PC-3 (cell line): ENCODE data around the gene RNF182. TPM values are rescaled to one million over a fixed set of nuclear protein-coding genes. Genes with fewer than 3 reads are reported as not detected.
"Not testable (repeated sequence)": the region's sequence is repeated elsewhere in the genome, so short reads cannot be mapped to it uniquely, and the experiment has no call there.

Experiments
- ATAC-seq: fragments of 200-7000 bp; cut with Tn5 transposase; 2 replicates; pipeline ENCODE4 v1.9.1; 2020; ENCODE audit warnings: mild to moderate bottlenecking, moderate library complexity
- BruUV-seq: library from RNA; stranded (reverse); fragments of 400-500 nt; replicated peaks from 2 replicates; lab custom pipeline; 2021; lab: Mats Ljungman, UMichigan
- CTCF ChIA-PET: fragments of 300-600 bp; sonication (Branson Sonifier 250); formaldehyde crosslinking; loops from one replicate; lab custom pipeline; 2022; ENCODE audit warnings: antibody characterized with exemption; lab: Charles Lee
- POLR2A ChIA-PET: fragments of 300-600 bp; sonication (Branson Sonifier 250); formaldehyde crosslinking; loops from one replicate; lab custom pipeline; 2022; ENCODE audit warnings: antibody characterized with exemption; ENCODE audit not compliant: unreplicated experiment; lab: Charles Lee
- DNase-seq: peaks from one replicate; pipeline ENCODE4 v3.0.0-alpha.2; 2015
- H2AFZ ChIP-seq: fragments of 300-600 bp; sonication (generic); 2 replicates; pipeline ENCODE4 v1.6.0; 2016; ENCODE audit warnings: antibody characterized with exemption, low read length
- H3F3A ChIP-seq: fragments of 300-600 bp; sonication (generic); one replicate; pipeline ENCODE4 v1.6.0; 2017; ENCODE audit warnings: antibody characterized with exemption, low read length, control low read depth, mild to moderate bottlenecking; ENCODE audit not compliant: unreplicated experiment
- H3K27ac ChIP-seq: fragments of 300-600 bp; sonication (generic); 2 replicates; pipeline ENCODE4 v1.5.1; 2016; ENCODE audit warnings: mild to moderate bottlenecking, low read length
- H3K27me3 ChIP-seq: fragments of 300-600 bp; sonication (generic); 2 replicates; pipeline ENCODE4 v1.6.1; 2016; ENCODE audit warnings: low read length, mixed read lengths
- H3K36me3 ChIP-seq: fragments of 300-600 bp; sonication (generic); 2 replicates; pipeline ENCODE4 v1.6.1; 2016; ENCODE audit warnings: low read depth, mixed run types, low read length, mixed read lengths
- H3K4me1 ChIP-seq: fragments of 300-600 bp; sonication (generic); 2 replicates; pipeline ENCODE4 v1.5.1; 2016; ENCODE audit warnings: low read length; ENCODE audit not compliant: insufficient read depth
- H3K4me2 ChIP-seq: fragments of 300-600 bp; sonication (generic); 2 replicates; pipeline ENCODE4 v1.6.0; 2016; ENCODE audit warnings: low read length
- H3K4me3 ChIP-seq: fragments of 300-600 bp; sonication (generic); 2 replicates; pipeline ENCODE4 v1.5.1; 2016; ENCODE audit warnings: mild to moderate bottlenecking, low read length, mixed read lengths
- H3K79me2 ChIP-seq: fragments of 300-600 bp; sonication (generic); 2 replicates; pipeline ENCODE4 v1.6.1; 2017; ENCODE audit warnings: low read length, mixed read lengths
- H3K9ac ChIP-seq: fragments of 300-600 bp; sonication (generic); 2 replicates; pipeline ENCODE4 v1.6.0; 2016; ENCODE audit warnings: mild to moderate bottlenecking, low read length
- H3K9me2 ChIP-seq: fragments of 300-600 bp; sonication (generic); replicated peaks from 2 replicates; pipeline ENCODE4 v1.6.1; 2016; ENCODE audit warnings: mixed run types, low read length, mixed read lengths
- H3K9me3 ChIP-seq: fragments of 300-600 bp; sonication (generic); 2 replicates; pipeline ENCODE4 v1.6.1; 2016; ENCODE audit warnings: low read length, mixed read lengths
- H4K20me1 ChIP-seq: fragments of 300-600 bp; sonication (generic); 2 replicates; pipeline ENCODE4 v1.6.1; 2016; ENCODE audit warnings: low read length, mixed read lengths
- CTCF ChIP-seq: fragments of 300-600 bp; sonication (generic); conservative IDR thresholded peaks from 2 replicates; pipeline ENCODE4 v1.5.1; 2017; ENCODE audit warnings: antibody characterized with exemption, low read depth, mild to moderate bottlenecking, low read length
- EZH2 ChIP-seq: fragments of 300-600 bp; sonication (generic); IDR thresholded peaks from one replicate; pipeline ENCODE4 v1.6.1; 2017; ENCODE audit warnings: antibody characterized with exemption, mild to moderate bottlenecking, low read length; ENCODE audit not compliant: unreplicated experiment
- EZH2phosphoT487 ChIP-seq: fragments of 300-600 bp; sonication (generic); IDR thresholded peaks from 2 replicates; pipeline ENCODE4 v1.6.1; 2018; ENCODE audit warnings: mild to moderate bottlenecking, antibody characterized with exemption, low read length, borderline replicate concordance
- intact Hi-C: fragments of 100-400 bp; cut with micrococcal nuclease; formaldehyde crosslinking; loops from 2 replicates; pipeline ENCODE4 v1.9.0; 2023
- total RNA-seq: library from RNA; depleted of rRNA; stranded (reverse); fragments of >200 nt; gene quantifications from 2 replicates; pipeline ENCODE4 v1.2.3, GENCODE V29; 2014

Gene RNF182
- total RNA-seq, 1 experiment from 2014 or later: 24.7 TPM

GRCh38 chr6:14017626-14018475, 93.1 kb downstream of the RNF182 start:
- CTCF ChIA-PET: no interaction called here
- no peak overlapping the region for H3K4me2 ChIP-seq
- no peaks in the 10 kb centered on the region for H3K79me2 ChIP-seq
- no peak overlapping the region for H3K9ac ChIP-seq
- H3K27me3 ChIP-seq: no peaks in the 10 kb centered on the region
- intact Hi-C loops: no loop called here
- no peak; the same call in 1 of the 2 replicates for ATAC-seq
- TF ChIP-seq EZH2phosphoT487 (no peak), EZH2 (no peak), CTCF (no peak)
- no peak overlapping the region for H3K27ac ChIP-seq
- H3F3A ChIP-seq: no peaks in the 10 kb centered on the region
- BruUV-seq: no TSS peak
- no peaks in the 10 kb centered on the region for H3K36me3 ChIP-seq
- POLR2A ChIA-PET: no interaction called here
- no peak for DNase-seq
- H3K4me3 ChIP-seq: no peak overlapping the region
- no peaks in the 10 kb centered on the region for H3K9me3 ChIP-seq
- H3K4me1 ChIP-seq: no peaks in the 10 kb centered on the region
- no peak overlapping the region for H2AFZ ChIP-seq
- no peaks in the 10 kb centered on the region for H3K9me2 ChIP-seq
- H4K20me1 ChIP-seq: no peaks in the 10 kb centered on the region

- CTCF ChIA-PET, H3K9me3 ChIP-seq, H2AFZ ChIP-seq, H3K4me1 ChIP-seq, H3K36me3 ChIP-seq, H4K20me1 ChIP-seq, POLR2A ChIA-PET, H3K27ac ChIP-seq, DNase-seq, H3K4me3 ChIP-seq, ATAC-seq, H3K4me2 ChIP-seq, H3K27me3 ChIP-seq, H3K9me2 ChIP-seq, H3K9ac ChIP-seq, H3K79me2 ChIP-seq, intact Hi-C loops, BruUV-seq, H3F3A ChIP-seq: not testable (repeated sequence)
Measured at GRCh38 chr6:14018559-14018958, 93.8 kb downstream of the RNF182 start.

GRCh38 chr6:14020551-14020950, 95.8 kb downstream of the RNF182 start:
- Histone ChIP-seq H3K9ac (no peak overlapping the region), H3K4me3 (no peak overlapping the region), H2AFZ (no peak overlapping the region), H3F3A (no peaks in the 10 kb centered on the region), H3K9me2 (no peaks in the 10 kb centered on the region), H3K4me1 (peaks cover 12% of the 10 kb centered on the region), H3K9me3 (no peaks in the 10 kb centered on the region), H3K27me3 (no peaks in the 10 kb centered on the region), H3K36me3 (no peaks in the 10 kb centered on the region), H4K20me1 (no peaks in the 10 kb centered on the region), H3K4me2 (no peak overlapping the region), H3K27ac (no peak overlapping the region), H3K79me2 (no peaks in the 10 kb centered on the region)
- no peak for DNase-seq
- BruUV-seq: no TSS peak
- intact Hi-C loops: no loop called here
- ChIA-PET CTCF (no interaction called here), POLR2A (no interaction called here)
- TF ChIP-seq EZH2: no peak
- no peak for TF ChIP-seq EZH2phosphoT487
- no peak for TF ChIP-seq CTCF
- ATAC-seq: no peak
